Activated CD4-positive, alpha-beta T cell treated with anti-CD3 and anti-CD28 coated beads, Interleukin-2, Interleukin-6, amounts not matched to agents 100 ng/mL and 50 ng/mL, durations not matched to agents 16 hours and 8 hours (primary cell): ENCODE data around the gene ASCC3.

Experiments used
- DNase-seq: peaks from one replicate; pipeline ENCODE4 v3.0.0-alpha.2; 2020

The ASCC3 gene

DNA sequence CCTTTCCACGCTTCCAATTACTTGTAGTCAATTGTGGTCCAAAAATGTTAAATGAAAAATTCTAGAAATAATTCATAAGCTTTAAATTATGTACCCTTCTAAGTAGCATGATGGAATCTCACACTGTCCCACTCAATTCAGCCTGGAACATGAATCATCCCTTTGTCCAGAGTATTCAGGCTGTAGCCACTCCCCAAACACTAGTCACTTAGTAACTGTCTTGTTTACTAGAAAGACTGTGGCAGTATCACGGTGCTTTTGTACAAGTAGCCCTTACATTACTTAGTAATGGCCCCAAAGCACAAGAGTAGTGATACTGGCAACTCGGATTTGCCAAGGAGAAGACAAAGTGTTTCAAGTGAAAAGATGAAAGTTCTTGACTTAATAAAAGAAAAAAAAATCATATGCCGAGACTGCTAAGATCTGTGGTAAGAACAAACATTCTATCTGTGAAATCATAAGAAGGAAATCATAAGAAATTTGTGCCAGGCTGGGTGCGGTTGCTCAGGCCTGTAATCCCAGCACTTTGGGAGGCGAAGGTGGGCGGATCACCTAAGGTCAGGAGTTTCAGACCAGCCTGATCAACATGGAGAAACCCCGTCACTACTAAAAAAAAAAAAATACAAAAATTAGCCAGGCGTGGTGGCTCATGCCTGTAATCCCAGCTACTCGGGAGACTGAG lies 247.9 kb downstream of the ASCC3 start:
- DNase-seq: no peak

DNA sequence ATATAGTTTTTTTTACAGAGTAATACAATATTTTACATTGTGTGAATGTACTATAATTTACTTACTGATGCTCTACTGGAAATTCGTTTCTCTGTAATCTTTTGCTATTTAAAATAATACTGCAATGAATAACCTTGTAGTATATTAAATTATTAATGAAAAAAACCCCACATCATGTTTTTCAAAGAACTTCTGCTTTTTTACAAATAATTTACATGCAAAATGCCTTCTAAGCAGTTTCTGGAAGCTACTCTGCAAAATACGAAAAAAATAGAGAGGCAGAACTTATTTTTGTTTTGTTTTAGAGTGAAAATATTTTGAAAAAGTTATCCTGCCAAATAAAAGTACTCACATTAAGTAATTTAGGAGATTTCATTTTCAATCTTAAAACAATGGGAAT lies 250.6 kb downstream of the ASCC3 start:
- no peak for DNase-seq

DNA sequence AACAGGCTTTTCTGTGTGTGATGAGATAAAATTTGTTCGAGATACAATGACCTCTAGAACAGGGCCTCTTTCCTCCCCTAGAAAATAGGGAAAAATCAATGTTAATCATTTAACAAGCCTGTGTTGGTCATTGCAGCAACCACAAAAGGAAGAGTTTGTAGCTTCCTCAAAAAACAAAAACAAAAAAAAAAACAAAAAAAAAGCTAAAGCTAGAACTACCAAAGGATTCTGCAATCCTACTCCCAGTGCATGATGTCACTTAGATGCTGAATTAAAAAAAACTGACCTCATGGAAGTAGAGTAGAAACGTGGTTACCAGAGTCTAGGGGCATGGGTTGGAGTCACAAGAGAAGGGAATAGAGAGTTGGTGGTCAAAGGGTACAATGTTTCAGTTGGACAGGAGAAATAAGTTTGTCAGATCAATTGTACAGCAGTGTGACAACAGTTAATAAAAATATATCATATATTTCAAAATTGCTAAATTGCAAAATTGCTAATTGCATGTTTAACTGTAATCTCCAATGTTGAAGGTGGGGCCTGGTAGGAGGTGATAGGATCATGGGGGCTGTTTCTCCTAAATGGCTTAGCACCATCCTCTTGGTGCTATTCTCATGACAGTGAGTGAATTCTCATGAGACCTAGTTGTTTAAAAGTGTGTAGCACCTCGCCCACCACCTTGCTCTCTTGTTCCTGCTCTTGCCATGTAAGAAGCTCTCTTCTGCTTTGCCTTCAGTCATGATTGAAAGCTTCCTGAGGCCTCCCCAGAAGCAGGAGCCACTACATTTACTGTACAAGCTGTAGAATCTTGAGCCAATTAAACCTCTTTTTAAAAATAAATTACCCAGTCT lies 253.0 kb downstream of the ASCC3 start:
- DNase-seq: no peak

DNA sequence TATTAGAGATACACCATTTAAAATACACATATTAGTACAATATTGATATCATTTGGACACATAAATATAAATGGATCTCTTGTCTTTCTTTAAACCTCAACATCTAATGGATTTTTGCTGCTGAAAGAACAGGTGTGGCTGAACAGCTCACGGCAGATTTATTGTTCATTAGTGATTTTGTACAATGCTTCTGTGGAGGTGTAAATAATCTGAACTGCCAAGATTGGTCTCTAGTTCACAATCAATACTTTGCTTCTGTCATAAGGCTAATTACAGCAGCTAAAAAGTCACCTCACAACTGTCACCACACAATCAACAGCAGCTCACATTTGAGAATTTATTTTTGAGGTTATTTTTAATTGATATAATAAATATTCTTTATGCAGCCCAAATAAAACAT lies 254.4 kb downstream of the ASCC3 start:
- no peak for DNase-seq

DNA sequence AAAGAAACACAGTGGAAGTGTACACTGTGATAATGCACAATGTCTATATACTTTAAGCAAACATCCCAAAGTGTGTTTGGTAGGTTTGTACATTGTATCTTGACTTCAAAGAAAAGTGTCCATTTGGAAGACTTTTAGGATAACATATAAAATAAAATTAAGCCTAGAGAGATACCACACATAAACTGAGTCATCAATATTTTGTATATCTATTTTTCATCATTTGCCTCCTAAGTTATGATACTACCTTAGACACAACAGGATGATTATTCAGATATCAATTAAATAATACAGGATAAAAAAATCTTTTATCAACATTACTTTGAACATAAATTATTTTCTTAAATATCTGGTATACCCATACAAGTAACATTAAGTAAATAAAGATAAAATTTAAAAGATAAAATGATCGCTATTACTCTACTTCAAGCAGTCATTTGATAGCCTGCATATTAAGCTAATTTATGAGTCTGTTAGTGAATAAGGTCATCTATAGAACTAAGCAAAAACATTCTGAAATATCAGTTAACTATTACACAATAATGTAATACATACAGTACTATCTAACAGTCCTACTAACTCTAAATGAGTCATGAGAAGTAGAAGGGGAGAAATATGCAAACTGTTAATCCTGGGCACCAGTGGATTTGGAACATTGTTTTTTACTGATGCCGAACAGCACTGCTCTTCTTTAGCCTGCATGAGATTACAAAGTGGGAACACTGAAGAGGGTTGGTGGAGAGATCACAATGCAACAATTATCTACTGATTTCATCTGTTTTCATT lies 258.0 kb downstream of the ASCC3 start:
- no peak for DNase-seq

DNA sequence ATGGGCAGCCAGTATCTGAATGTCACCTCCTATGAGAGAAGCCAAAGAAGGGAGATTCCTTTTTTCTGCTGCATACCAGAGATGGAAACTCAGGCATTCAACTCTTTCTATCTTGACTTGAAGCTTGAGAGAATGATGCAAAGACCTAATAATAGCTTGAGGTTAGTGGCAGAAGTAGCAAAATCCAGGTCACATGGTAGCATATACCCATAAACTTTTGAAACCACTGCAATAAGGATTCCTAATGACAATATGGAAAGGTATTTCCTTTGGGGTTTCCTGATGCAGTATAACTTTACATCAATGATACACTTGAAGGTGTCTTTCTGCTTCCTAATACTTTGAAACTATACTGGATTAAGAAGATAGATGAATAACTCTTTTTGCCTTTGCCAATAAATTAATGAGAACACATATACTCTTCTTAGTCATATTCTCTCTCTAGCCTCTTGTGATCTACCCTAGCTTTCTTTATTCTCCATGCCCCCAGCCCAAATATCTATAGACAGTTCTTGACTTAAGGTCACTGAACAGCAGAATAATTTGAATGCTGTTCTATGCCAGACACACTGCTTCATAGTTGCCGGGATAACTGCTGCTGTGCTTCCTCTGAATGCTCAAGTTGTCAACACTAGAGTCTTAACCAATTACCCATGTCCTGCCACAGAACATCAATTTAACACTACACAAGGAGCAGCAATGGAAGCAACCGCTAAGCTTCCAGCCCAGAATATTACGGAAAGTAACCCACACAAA lies 260.9 kb downstream of the ASCC3 start:
- no peak for DNase-seq

DNA sequence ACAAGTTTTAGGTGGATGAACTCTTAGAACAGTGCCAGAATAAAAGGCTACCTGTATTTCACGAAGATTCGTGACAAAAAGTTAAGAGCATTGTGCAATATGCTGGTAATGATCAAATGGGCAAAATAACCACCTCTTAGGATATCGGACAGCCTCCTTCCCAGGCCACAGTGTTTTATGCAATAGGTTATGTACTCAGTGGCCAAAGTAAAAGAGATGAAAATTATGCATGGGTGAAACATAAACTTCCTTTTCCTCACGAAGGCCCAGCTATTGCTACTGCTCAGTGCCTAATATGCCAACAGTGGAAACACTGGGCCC lies 262.8 kb downstream of the ASCC3 start:
- no peak for DNase-seq

DNA sequence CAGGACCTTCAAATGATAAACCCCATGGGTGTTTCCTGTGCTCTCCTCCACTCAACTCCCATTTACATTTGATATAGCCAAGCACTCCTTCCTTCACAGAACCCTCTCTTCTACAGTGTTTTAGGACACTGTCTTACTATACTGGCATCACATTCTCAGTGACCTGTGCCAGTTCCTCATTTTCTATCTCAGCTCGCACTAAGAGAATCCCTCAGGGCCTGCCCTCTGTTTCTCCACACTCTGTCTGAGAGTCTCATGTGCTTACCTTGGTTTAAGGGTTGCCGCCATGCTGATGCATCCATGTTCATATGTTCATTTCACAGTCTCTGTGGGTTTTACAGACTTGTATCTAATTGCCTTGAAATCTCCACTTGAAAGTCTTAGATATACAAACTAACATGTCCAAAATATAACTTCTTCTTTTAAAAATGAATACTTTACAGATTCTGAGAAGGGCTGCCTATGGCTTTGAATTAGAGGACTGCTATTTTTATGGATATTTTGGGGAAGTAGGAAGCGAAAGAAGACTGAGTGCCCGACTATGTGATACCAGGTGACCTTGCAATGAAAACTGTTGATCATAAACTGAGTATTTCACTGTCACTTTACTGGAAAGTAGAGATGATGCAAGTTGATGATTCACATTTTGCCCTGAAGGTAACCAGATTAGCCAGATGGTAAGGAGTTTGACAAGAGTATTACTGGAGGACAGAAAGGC lies 263.3 kb downstream of the ASCC3 start:
- no peak for DNase-seq

DNA sequence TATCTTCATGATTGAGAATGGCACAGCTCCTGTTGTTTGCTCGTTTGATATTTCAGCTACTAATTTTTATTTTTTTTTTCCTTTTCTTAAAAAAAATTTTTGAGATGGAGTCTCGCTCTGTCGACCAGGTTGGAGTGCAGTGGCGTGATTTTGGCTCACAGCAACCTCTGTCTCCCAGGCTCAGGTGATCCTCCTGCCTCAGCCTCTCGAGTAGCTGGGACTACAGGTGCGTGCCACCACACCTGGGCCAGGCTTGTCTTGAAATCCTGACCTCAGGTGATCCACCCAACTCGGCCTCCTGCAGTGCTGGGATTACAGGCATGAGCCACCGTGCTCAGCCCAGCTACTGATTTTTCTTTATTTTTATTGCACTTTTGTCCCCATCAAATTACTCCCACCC lies 266.2 kb downstream of the ASCC3 start:
- DNase-seq: no peak

DNA sequence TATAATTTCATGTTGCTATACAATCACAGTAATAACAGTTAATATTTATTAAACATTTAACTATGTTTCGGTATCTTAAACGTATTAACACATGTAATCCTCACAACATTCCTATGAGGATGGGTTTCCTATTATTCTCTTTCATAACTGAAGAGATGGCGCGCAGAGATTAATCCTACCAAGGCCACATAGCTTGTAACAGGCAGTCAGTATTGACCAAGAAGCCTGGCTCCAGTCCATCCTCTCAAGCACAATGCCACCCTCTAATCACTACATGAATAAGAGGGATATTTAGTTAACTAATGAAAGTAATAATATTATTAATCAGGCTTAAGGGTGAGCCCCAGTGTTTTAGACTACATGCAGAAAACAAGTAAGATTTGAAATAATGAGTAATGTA lies 266.7 kb downstream of the ASCC3 start:
- no peak for DNase-seq

DNA sequence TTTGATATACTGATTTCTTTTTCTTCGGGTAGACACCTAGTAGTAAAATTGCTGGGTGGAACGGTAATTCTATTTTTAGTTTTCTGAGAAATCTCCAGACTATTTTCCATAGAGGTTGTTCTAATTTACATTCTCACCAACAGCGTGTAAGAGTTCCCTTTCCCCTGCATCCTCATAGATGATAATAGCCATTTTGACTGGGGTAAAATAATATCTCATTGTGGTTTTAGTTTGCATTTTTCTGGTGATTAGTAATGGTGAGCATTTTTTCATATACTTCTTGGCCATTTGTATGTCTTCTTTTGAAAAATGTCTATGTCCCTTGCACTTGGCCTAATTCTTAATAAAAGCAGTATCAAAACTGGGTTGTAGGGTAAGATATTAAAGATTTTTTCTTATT lies 267.5 kb downstream of the ASCC3 start:
- no peak for DNase-seq

DNA sequence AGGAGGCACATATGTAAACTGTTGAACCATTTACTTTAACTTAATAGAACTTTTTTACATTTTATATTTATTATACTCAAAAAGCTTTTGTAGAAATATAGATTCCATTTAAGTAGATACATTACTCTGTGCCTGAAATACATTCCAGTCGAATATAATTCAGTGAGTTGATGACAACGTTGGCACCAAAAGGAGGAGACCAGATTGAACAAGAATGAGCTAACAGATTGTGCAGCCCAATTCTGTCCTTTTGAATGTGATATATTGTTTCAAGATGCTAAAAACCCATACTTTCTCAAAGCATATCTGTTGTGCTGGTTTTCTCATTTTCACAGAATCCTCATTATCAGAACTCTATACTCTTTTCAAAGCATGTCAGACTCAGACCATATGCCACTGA lies 269.0 kb downstream of the ASCC3 start:
- no peak for DNase-seq

DNA sequence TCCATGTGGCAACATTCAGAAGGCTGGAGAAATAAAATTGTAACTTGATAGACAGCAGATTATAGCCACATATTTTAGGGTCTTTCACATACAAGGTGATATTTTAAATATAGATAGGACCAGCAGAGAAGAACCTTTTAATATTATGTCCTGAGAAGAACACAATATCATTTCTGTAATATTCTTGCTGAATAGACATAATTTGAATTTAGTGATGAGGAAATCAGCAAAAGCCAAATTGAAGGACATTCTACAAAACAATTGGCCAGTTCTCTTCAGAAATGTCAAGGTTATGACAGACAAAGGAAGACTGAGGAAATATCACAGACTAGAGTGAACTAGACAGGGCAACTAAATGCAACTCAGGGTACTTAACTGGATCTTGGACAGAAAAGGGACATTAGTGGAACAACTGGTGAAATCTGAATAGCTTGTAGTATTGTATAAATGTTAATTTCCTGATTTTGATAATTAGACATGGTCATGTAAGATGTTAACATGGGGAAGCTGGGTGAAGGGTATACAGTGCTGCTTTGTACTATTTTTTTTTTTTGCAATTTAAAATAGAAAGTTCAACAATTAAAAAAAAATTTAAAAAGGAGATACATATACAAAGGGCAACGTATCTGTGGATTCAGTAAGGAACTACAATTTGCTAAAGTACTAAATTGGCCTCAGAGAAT lies 281.9 kb downstream of the ASCC3 start:
- no peak for DNase-seq

DNA sequence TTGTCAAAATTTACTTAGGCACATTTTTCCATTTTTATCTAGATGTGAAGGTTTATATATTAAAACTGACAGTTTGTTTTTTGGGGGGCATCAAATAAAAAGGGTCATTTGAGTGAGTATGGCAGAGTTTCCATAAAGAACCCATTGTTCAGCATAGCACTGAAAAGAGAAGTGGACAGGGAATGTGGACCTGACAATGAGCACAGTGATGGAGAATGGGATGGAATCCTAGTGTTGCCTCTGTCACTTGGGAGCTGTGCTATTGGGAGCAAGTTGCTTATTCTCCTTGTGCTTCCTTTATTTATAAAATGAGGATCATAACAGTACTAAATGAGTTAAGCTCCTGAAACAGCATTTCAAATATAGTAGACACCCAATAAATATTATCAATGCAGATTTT lies 285.7 kb downstream of the ASCC3 start:
- no peak for DNase-seq

DNA sequence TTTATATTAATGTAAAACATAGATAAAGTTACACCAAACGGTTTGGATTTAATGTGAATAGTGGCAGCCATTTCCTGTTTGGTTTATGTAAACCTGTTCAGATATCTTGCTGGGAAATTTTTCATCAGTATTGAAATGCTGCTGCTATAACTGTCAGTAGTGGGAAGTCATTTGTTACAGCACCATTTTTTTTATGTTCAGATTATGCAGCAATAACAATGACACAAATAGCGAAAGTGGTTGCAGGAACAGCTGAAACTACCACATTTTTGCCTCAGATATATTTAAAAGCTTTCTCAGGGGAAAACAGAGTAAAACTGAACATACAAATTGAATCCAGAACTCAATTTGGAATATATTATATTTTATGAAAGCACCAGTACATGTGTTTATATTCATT lies 287.6 kb downstream of the ASCC3 start:
- peak; percentile 21 for DNase-seq

DNA sequence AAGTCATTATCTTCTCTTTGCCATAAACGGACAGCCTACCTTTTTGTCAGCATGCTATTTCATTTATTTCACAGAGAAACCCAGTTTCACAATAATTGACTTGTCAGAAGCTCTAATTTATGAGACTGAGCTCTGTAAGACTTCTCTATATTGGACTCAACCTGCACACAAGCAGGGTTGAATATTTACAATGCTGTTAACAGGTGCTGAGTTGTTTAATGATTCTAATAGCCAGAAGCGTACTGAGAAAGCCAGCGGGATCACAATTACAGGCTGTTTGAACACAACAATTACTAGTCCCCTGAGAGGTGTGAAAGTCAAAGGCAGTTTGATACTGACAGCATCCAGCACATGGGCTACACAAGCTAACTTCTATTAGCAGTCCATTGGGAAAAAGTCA lies 288.2 kb downstream of the ASCC3 start:
- DNase-seq: no peak

DNA sequence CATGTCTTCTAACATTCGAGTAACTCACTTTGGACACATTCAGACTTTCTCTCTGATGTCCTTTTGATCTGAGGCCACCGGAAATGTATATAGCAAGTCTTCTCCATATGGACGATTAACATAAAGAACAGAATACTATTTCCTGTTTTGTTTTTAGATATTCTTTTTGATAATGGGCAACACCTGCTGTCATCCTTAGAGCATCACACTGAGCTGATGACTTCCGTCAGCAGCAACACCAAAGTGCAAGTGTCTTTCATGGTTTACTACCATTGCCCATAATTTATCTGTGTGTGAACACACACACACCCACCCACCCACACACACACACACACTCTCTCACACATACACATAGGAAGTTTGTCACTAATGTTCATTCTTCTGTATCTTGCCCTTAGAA lies 303.7 kb downstream of the ASCC3 start:
- no peak for DNase-seq

DNA sequence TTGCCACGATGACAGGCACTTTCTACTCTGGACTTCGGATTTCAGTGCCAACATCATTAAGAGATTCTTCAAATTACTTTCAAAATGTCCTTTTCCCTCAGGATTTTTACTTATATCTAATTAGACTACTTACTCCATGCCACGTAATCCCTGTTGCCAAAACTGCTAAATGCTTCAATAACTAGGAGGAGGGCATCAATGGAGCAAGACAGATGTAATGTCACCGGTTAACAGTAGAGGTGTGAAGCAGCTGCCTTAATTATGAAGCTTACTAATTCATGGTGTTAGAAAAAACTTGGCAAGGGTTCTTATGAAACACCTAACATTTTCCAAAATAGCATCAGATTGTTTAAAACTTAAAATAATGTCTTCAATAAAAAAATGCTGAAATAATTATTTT lies 305.2 kb downstream of the ASCC3 start:
- no peak for DNase-seq

DNA sequence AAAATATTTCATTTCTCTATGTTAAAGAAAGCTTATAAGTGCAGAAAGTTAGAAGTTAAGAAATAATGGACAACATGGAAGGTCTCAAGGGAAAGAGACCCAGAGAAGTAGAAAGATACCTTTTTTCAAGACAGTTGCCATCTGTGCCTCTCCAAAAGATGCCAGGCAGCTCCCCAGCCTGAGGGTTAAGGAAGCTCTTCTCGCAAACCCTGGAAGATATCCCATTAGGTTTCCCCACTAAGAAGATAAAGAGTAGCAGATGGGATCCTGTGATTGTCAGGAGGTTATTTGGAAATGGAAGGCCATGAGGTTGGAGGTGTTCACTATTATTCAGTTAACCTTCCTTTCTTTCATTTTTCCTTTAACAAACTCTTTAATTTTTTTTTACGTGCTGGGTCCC lies 306.3 kb downstream of the ASCC3 start:
- DNase-seq: no peak

DNA sequence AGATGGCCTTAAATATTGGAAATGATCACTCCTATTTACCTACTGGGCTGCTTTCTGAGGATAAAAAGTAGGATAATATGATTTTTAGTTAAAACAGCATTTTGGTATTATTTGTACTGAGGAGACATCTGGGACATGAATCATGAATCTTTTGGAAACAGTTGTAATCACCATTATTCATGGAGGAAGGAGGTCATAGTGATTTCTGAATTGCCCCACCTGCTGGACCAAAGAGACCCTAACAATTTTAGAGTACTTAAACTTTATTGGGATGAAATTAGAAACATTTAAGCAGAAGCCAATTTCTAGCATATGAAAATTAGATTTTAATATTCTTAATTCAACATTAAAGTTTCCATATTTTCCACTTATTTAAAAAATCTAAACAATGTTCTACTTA lies 308.0 kb downstream of the ASCC3 start:
- no peak for DNase-seq

DNA sequence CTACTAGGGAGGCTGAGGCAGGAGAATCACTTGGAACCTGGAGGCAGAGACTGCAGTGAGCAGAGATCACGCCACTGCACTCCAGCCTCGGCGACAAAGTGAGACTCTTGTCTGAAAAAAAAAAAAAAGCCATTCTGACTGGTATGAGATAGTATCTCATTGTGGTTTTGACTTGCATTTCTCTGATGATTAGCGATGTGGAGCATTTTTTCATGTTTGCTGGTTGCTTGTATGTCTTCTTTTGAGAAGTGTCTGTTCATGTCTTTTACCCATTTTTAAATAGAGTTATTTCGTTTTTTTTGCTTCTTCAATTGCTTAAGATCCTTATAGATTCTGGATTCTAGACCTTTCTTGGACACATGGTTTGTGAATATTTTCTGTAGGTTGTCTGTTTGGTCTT lies 312.9 kb downstream of the ASCC3 start:
- DNase-seq: no peak

DNA sequence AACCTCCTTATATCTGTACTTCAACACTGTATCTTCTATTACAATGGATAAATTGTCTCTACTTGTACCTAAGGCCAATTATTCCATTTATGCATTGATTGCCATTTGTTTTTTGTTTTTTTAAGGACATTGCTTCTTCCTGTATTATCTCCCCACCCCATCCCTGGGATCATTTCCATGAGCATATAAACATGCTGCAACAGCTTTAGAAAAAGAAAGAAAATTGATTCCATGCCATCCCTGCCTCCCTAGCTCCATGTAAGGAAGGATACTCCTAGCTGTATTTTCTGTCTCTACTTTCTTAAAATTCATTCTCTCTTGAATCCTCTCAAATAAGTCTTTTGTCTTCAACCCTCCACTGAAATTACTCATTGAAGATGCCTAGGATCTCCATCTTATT lies 314.6 kb downstream of the ASCC3 start:
- DNase-seq: no peak
